HG03039 (cell line): ENCODE measurements around the gene RTN4RL1.
"Not testable (repeated sequence)": the region's sequence is repeated elsewhere in the genome, so short reads cannot be mapped to it uniquely, and the experiment has no call there.

Source experiments
- ATAC-seq: cut with Tn5 transposase; IDR thresholded peaks from one replicate; pipeline ENCODE4 v1.9.1; 2021; ENCODE audit warnings: mild to moderate bottlenecking, moderate library complexity; ENCODE audit not compliant: unreplicated experiment

Gene RTN4RL1

GRCh38 chr17:2025622-2026309 is 632 bp upstream of the RTN4RL1 start:
- ATAC-seq: no peak

GRCh38 chr17:2024572-2025219 is 438 bp downstream of the RTN4RL1 start:
- no peak for ATAC-seq

- no peak for ATAC-seq
These were observed 1.2 kb downstream of the RTN4RL1 start for GRCh38 chr17:2023692-2024571.

- no peak for ATAC-seq
These were observed 1.9 kb downstream of the RTN4RL1 start for GRCh38 chr17:2023256-2023655.

- ATAC-seq: no peak
These were observed 2.4 kb downstream of the RTN4RL1 start for GRCh38 chr17:2022647-2023240.

GRCh38 chr17:2020721-2021120 is 4.4 kb downstream of the RTN4RL1 start:
- no peak for ATAC-seq

GRCh38 chr17:2019723-2020122 is 5.4 kb downstream of the RTN4RL1 start:
- no peak for ATAC-seq

- no peak for ATAC-seq
These were observed 6.2 kb downstream of the RTN4RL1 start for GRCh38 chr17:2018716-2019510.

- ATAC-seq: no peak
These were observed 7.7 kb downstream of the RTN4RL1 start for GRCh38 chr17:2017274-2017941.

- ATAC-seq: no peak
These were observed 8.6 kb downstream of the RTN4RL1 start for GRCh38 chr17:2016494-2016893.

GRCh38 chr17:2015314-2015713 is 9.8 kb downstream of the RTN4RL1 start:
- no peak for ATAC-seq

- ATAC-seq: no peak
These were observed 11.2 kb downstream of the RTN4RL1 start for GRCh38 chr17:2013994-2014317.

- ATAC-seq: not testable (repeated sequence)
These were observed 11.7 kb downstream of the RTN4RL1 start for GRCh38 chr17:2013220-2013993.

GRCh38 chr17:2012499-2012898 is 12.6 kb downstream of the RTN4RL1 start:
- no peak for ATAC-seq

GRCh38 chr17:2011411-2012371 is 13.4 kb downstream of the RTN4RL1 start:
- no peak for ATAC-seq

GRCh38 chr17:2009737-2010136 is 15.4 kb downstream of the RTN4RL1 start:
- ATAC-seq: no peak

GRCh38 chr17:2008332-2009126 is 16.6 kb downstream of the RTN4RL1 start:
- ATAC-seq: no peak
